Activated CD8-positive, alpha-beta memory T cell treated with anti-CD3 and anti-CD28 coated beads, Interleukin-2, amount 50 U/mL, for 24 hours (primary cell): ENCODE measurements around the gene SH2D3A.
"Not testable (repeated sequence)": the region's sequence is repeated elsewhere in the genome, so short reads cannot be mapped to it uniquely, and the experiment has no call there.

ENCODE experiments used
- DNase-seq: peaks from one replicate; pipeline ENCODE4 v3.0.0-alpha.2; 2020; ENCODE audit errors: extremely low read depth

Gene SH2D3A

GRCh38 chr19:6790194-6791128, 23.2 kb upstream of the SH2D3A start:
- no peak for DNase-seq

- no peak for DNase-seq
Observed at GRCh38 chr19:6788896-6789295, 21.7 kb upstream of the SH2D3A start.

- DNase-seq = no peak
Observed at GRCh38 chr19:6787393-6787792, 20.2 kb upstream of the SH2D3A start.

GRCh38 chr19:6779206-6779605, 12.0 kb upstream of the SH2D3A start:
- no peak for DNase-seq

- no peak for DNase-seq
Observed at GRCh38 chr19:6778386-6778785, 11.2 kb upstream of the SH2D3A start.

GRCh38 chr19:6777434-6777833, 10.2 kb upstream of the SH2D3A start:
- no peak for DNase-seq

- no peak for DNase-seq
Observed at GRCh38 chr19:6776999-6777398, 9.8 kb upstream of the SH2D3A start.

- DNase-seq = not testable (repeated sequence)
Observed at GRCh38 chr19:6776045-6776444, 8.8 kb upstream of the SH2D3A start.

- no peak for DNase-seq
Observed at GRCh38 chr19:6774821-6775707, 7.8 kb upstream of the SH2D3A start.

GRCh38 chr19:6773323-6773931, 6.2 kb upstream of the SH2D3A start:
- peak; percentile 44 for DNase-seq

GRCh38 chr19:6772866-6773322, 5.7 kb upstream of the SH2D3A start:
- no peak for DNase-seq

- peak; percentile 46 for DNase-seq
Observed at GRCh38 chr19:6772028-6772865, 5.0 kb upstream of the SH2D3A start, which contains the start of gene VAV1. Gene VAV1 (plus strand): TSS chr19:6772708. CDS start chr19:6772808, 100 bp downstream.

GRCh38 chr19:6771648-6772027, 4.4 kb upstream of the SH2D3A start:
- DNase-seq = not testable (repeated sequence)

- DNase-seq = no peak
Observed at GRCh38 chr19:6769006-6769619, 1.9 kb upstream of the SH2D3A start.

- no peak for DNase-seq
Observed at GRCh38 chr19:6768236-6768785, 1.1 kb upstream of the SH2D3A start.

- DNase-seq = no peak
Observed at GRCh38 chr19:6767081-6767356, 216 bp downstream of the SH2D3A start.

- no peak for DNase-seq
Observed at GRCh38 chr19:6766357-6767080, 716 bp downstream of the SH2D3A start.

GRCh38 chr19:6765738-6766356, 1.4 kb downstream of the SH2D3A start:
- DNase-seq = no peak

- DNase-seq = not testable (repeated sequence)
Observed at GRCh38 chr19:6762253-6762797, 4.9 kb downstream of the SH2D3A start.
